H9 (cell line): ENCODE results near the gene CHIT1. TPM values are rescaled to one million over a fixed set of nuclear protein-coding genes. Genes with fewer than 3 reads are reported as not detected.

Experiments used
- DNase-seq: peaks from one replicate; pipeline ENCODE4 v3.0.0-alpha.2; 2017
- H2AFZ ChIP-seq: one replicate; pipeline ENCODE4 v1.6.1; 2013; ENCODE audit warnings: mild to moderate bottlenecking, low read length, control low read depth, moderate library complexity
- H2AK5ac ChIP-seq: 2 replicates; pipeline ENCODE4 v1.6.1; 2013; ENCODE audit warnings: low read length, control low read depth, mixed read lengths; ENCODE audit not compliant: insufficient read length
- H2BK120ac ChIP-seq: one replicate; pipeline ENCODE4 v1.6.1; 2013; ENCODE audit warnings: low read depth, mild to moderate bottlenecking, low read length, control low read depth, inconsistent platforms; ENCODE audit not compliant: poor library complexity, severe bottlenecking
- H2BK12ac ChIP-seq: 2 replicates; pipeline ENCODE4 v1.6.1; 2013; ENCODE audit warnings: low read length, control low read depth, mixed read lengths, low read depth; ENCODE audit not compliant: insufficient read length
- H2BK15ac ChIP-seq: 2 replicates; pipeline ENCODE4 v1.6.1; 2013; ENCODE audit warnings: low read depth, low read length, control low read depth
- H2BK20ac ChIP-seq: one replicate; pipeline ENCODE4 v1.6.1; 2013; ENCODE audit warnings: low read depth, mild to moderate bottlenecking, low read length, control low read depth, inconsistent platforms; ENCODE audit not compliant: poor library complexity, severe bottlenecking
- H2BK5ac ChIP-seq: 2 replicates; pipeline ENCODE4 v1.6.1; 2013; ENCODE audit warnings: low read length, control low read depth, mixed read lengths; ENCODE audit not compliant: insufficient read length
- H3K14ac ChIP-seq: 2 replicates; pipeline ENCODE4 v1.6.1; 2013; ENCODE audit warnings: low read length, control low read depth; ENCODE audit not compliant: insufficient read depth
- H3K18ac ChIP-seq: 2 replicates; pipeline ENCODE4 v1.6.1; 2013; ENCODE audit warnings: low read depth, mild to moderate bottlenecking, mixed read lengths, low read length, control low read depth; ENCODE audit not compliant: insufficient read length
- H3K23ac ChIP-seq: 2 replicates; pipeline ENCODE4 v1.6.1; 2013; ENCODE audit warnings: low read length, control low read depth, mixed read lengths, low read depth; ENCODE audit not compliant: insufficient read length
- H3K23me2 ChIP-seq: 2 replicates; pipeline ENCODE4 v1.6.1; 2013; ENCODE audit warnings: low read depth, mild to moderate bottlenecking, mixed read lengths, low read length, control low read depth; ENCODE audit not compliant: insufficient read length, poor library complexity, severe bottlenecking
- H3K27ac ChIP-seq: 2 replicates; pipeline ENCODE4 v1.5.1; 2013; ENCODE audit warnings: low read length, control low read depth, mixed read lengths, low read depth; ENCODE audit not compliant: insufficient read length
- H3K27me3 ChIP-seq: 2 replicates; pipeline ENCODE4 v1.6.1; 2013; ENCODE audit warnings: low read length, control low read depth, inconsistent platforms; ENCODE audit not compliant: insufficient read depth
- H3K4ac ChIP-seq: 2 replicates; pipeline ENCODE4 v1.6.1; 2013; ENCODE audit warnings: low read depth, mild to moderate bottlenecking, control low read depth, inconsistent platforms, low read length, moderate library complexity
- H3K4me1 ChIP-seq: 2 replicates; pipeline ENCODE4 v1.6.1; 2013; ENCODE audit warnings: low read length, control low read depth, inconsistent platforms; ENCODE audit not compliant: insufficient read depth
- H3K4me2 ChIP-seq: 2 replicates; pipeline ENCODE4 v1.6.1; 2013; ENCODE audit warnings: low read length, control low read depth, mixed read lengths; ENCODE audit not compliant: insufficient read length, insufficient read depth
- H3K56ac ChIP-seq: 2 replicates; pipeline ENCODE4 v1.6.1; 2013; ENCODE audit warnings: low read depth, mild to moderate bottlenecking, mixed read lengths, low read length, control low read depth; ENCODE audit not compliant: insufficient read length
- H3K79me1 ChIP-seq: 2 replicates; pipeline ENCODE4 v1.6.1; 2013; ENCODE audit warnings: low read depth, mild to moderate bottlenecking, moderate library complexity, low read length, control low read depth, inconsistent platforms; ENCODE audit not compliant: insufficient read depth, poor library complexity, severe bottlenecking
- H3K79me2 ChIP-seq: 2 replicates; pipeline ENCODE4 v1.6.1; 2013; ENCODE audit warnings: low read length, control low read depth, inconsistent platforms; ENCODE audit not compliant: insufficient read depth
- H3K9ac ChIP-seq: 2 replicates; pipeline ENCODE4 v1.6.1; 2013; ENCODE audit warnings: low read length, control low read depth, mixed read lengths; ENCODE audit not compliant: insufficient read length; ENCODE audit errors: extremely low read depth
- H3K9me3 ChIP-seq: one replicate; pipeline ENCODE4 v1.6.1; 2013; ENCODE audit warnings: low read depth, low read length, inconsistent platforms; ENCODE audit not compliant: control insufficient read depth
- H3T11ph ChIP-seq: one replicate; pipeline ENCODE4 v1.6.1; 2013; ENCODE audit warnings: mild to moderate bottlenecking, low read length, control low read depth, inconsistent platforms
- H4K20me1 ChIP-seq: one replicate; pipeline ENCODE4 v1.6.1; 2013; ENCODE audit not compliant: control insufficient read depth, insufficient read length, insufficient read depth
- H4K5ac ChIP-seq: 2 replicates; pipeline ENCODE4 v1.6.1; 2013; ENCODE audit warnings: low read depth, mild to moderate bottlenecking, mixed read lengths, low read length, control low read depth; ENCODE audit not compliant: insufficient read length
- H4K8ac ChIP-seq: replicated peaks from 2 replicates; pipeline ENCODE4 v1.6.1; 2013; ENCODE audit warnings: low read length, control low read depth, mixed read lengths, low read depth; ENCODE audit not compliant: insufficient read length
- H4K91ac ChIP-seq: 2 replicates; pipeline ENCODE4 v1.6.1; 2013; ENCODE audit warnings: low read depth, mild to moderate bottlenecking, moderate library complexity, mixed read lengths, low read length, control low read depth; ENCODE audit not compliant: insufficient read length
- H3K27ac Mint-ChIP-seq, 3 experiments: 2 replicates in 2 of 3; 3 replicates in 1 of 3; pipeline ENCODE4 v1.8.0; 2020 to 2021; ENCODE audit warnings: mixed read lengths in 3 of 3, mild to moderate bottlenecking in 1 of 3, moderate library complexity in 1 of 3
- H3K27me3 Mint-ChIP-seq: 2 replicates; pipeline ENCODE4 v1.8.0; 2021; ENCODE audit warnings: low read depth, mild to moderate bottlenecking, moderate library complexity, mixed read lengths
- H3K36me3 Mint-ChIP-seq, 3 experiments: 2 replicates in 2 of 3; 3 replicates in 1 of 3; pipeline ENCODE4 v1.8.0; 2020 to 2021; ENCODE audit warnings: low read depth in 3 of 3, mixed read lengths in 3 of 3; ENCODE audit not compliant: insufficient read depth in 1 of 3
- H3K4me1 Mint-ChIP-seq, 2 experiments: 2 replicates each; pipeline ENCODE4 v1.8.0; 2020; ENCODE audit warnings: mixed read lengths in 2 of 2
- H3K4me3 Mint-ChIP-seq, 2 experiments: 2 replicates in 1 of 2; 3 replicates in 1 of 2; pipeline ENCODE4 v1.8.0; 2020 to 2021; ENCODE audit warnings: mild to moderate bottlenecking in 2 of 2, mixed read lengths in 2 of 2, moderate library complexity in 1 of 2
- H3K9me3 Mint-ChIP-seq, 2 experiments: 2 replicates in 1 of 2; 3 replicates in 1 of 2; pipeline ENCODE4 v1.8.0; 2020; ENCODE audit warnings: mild to moderate bottlenecking in 2 of 2, mixed read lengths in 2 of 2, moderate library complexity in 1 of 2
- WGBS: extraction: QIAGEN DNeasy Blood & Tissue Kit; methylation state at CpG from one replicate; pipeline ENCODE4 v1.1.7; 2013; ENCODE audit warnings: missing lambda C conversion rate, low lambda C conversion rate, mixed read lengths; ENCODE audit not compliant: insufficient read length; ENCODE audit errors: extremely low coverage; 5-methylcytosine and 5-hydroxymethylcytosine counted together
- total RNA-seq: library from RNA; stranded (reverse); gene quantifications from 2 replicates; pipeline ENCODE4 v1.2.1, GENCODE V29; 2021
- TF ChIP-seq, protein P1 (sequence below): fragments of 200-600 bp; sonication (generic); conservative IDR thresholded peaks from 3 replicates; pipeline ENCODE4 v1.8.0; 2021; ENCODE audit warnings: antibody characterized with exemption, mild to moderate bottlenecking

CHIT1 gene
- total RNA-seq, 1 experiment from 2014 or later: not detected

GRCh38 chr1:203208181-203208580, 21.3 kb downstream of the CHIT1 start:
- Histone ChIP-seq H4K8ac (no peak overlapping the region), H3K4me2 (no peak overlapping the region), H3K23ac (no peak overlapping the region), H2AFZ (no peak overlapping the region), H3K9me3 (no peaks in the 10 kb centered on the region), H4K5ac (no peak overlapping the region), H3K18ac (no peak overlapping the region), H3K4ac (no peak overlapping the region), H2BK15ac (no peak overlapping the region), H3K27me3 (no peaks in the 10 kb centered on the region), H2BK120ac (no peak overlapping the region), H2BK12ac (no peak overlapping the region), H2AK5ac (no peak overlapping the region), H4K20me1 (no peaks in the 10 kb centered on the region), H2BK20ac (no peak overlapping the region), H3K14ac (no peak overlapping the region), H3T11ph (no peak overlapping the region), H3K79me2 (no peaks in the 10 kb centered on the region), H3K9ac (no peak overlapping the region), H3K4me1 (no peaks in the 10 kb centered on the region), H3K56ac (no peak overlapping the region), H3K79me1 (no peaks in the 10 kb centered on the region), H2BK5ac (no peak overlapping the region), H3K23me2 (no peaks in the 10 kb centered on the region), H4K91ac (no peak overlapping the region), H3K27ac (no peak overlapping the region)
- no peak for DNase-seq
- peaks cover 5% of the 10 kb centered on the region in 2 experiments for H3K4me1 Mint-ChIP-seq
- TF ChIP-seq, protein P1, sequence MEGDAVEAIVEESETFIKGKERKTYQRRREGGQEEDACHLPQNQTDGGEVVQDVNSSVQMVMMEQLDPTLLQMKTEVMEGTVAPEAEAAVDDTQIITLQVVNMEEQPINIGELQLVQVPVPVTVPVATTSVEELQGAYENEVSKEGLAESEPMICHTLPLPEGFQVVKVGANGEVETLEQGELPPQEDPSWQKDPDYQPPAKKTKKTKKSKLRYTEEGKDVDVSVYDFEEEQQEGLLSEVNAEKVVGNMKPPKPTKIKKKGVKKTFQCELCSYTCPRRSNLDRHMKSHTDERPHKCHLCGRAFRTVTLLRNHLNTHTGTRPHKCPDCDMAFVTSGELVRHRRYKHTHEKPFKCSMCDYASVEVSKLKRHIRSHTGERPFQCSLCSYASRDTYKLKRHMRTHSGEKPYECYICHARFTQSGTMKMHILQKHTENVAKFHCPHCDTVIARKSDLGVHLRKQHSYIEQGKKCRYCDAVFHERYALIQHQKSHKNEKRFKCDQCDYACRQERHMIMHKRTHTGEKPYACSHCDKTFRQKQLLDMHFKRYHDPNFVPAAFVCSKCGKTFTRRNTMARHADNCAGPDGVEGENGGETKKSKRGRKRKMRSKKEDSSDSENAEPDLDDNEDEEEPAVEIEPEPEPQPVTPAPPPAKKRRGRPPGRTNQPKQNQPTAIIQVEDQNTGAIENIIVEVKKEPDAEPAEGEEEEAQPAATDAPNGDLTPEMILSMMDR: no peak
- no peak overlapping the region for H3K4me3 Mint-ChIP-seq
- no peak overlapping the region for H3K27ac Mint-ChIP-seq
- peaks cover 3% of the 10 kb centered on the region for H3K27me3 Mint-ChIP-seq
- no peaks in the 10 kb centered on the region for H3K36me3 Mint-ChIP-seq
- WGBS: no CpG with 5 or more reads among the region's 1 CpG
- no peaks in the 10 kb centered on the region for H3K9me3 Mint-ChIP-seq
